ENCODE results near the gene ZBTB48.

The ZBTB48 gene

DNA sequence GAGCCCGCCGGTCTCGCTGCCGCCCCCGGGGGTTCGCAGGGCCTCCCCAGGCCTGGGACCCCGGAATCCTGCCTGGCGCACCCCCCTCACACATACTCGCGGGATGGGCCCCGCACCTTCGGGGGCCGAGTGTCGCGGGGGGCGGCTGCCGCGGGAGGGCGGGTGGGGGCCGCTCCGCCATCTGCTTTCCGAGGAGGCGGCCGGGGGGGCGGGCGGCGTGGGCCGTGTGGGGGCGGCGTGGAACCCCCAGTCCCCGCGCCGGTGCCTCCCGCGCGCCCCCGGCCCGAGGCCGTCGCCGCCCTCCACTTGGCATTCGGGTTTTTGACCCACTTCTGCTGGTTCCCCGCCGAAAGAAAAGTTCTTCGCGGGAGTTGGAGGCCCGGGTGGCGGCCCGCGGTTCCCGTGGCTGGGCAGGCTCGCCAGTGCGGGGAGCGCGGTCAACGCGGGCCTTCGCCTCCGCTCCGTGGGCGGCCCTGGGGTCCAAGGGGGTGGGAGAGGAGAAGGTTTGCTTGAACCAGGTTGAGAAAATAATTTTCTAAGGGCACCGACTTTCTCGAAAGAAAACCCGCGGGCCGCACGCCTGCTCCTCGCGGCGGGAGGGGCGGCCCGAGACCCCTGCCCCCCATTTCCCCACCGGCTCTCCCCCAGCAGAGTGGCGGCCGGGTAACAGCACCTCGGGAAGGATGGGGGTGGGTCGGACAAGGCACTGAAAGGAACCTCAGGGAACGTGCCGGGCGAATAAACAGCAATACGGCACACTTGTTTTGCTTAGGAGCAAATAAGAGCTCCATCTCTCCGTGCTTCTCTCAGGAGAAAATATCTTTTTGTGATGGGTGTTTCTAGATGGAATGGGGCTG lies 35.4 kb downstream of the ZBTB48 start:
- no peak for TF ChIP-seq ZNF274 (IDR thresholded peaks at IDR 0.05; ENCODE audit: low read depth, low read length)
- TF ChIP-seq YY1 (IDR thresholded peaks at IDR 0.05; ENCODE audit: insufficient read depth, insufficient read length): no peak
- no peak for TF ChIP-seq SUZ12 (IDR thresholded peaks at IDR 0.05; ENCODE audit: extremely low read depth, insufficient read depth, insufficient read length)
- peak overlapping the region; percentile 51 for H3K4me3 ChIP-seq (ENCODE audit: insufficient read length, low read depth)
- no peaks in the 10 kb centered on the region for H3K4me1 ChIP-seq (ENCODE audit: insufficient read depth, insufficient read length)
- H3K9me3 ChIP-seq (ENCODE audit: insufficient read depth, low read length): no peaks in the 10 kb centered on the region
- peaks cover 3% of the 10 kb centered on the region for H3K27me3 ChIP-seq (ENCODE audit: insufficient read depth, insufficient read length)
- DNase-seq (ENCODE audit: low read depth, low spot score): no peak
- H3K36me3 ChIP-seq (ENCODE audit: insufficient read depth, insufficient read length, low read length): peaks cover 37% of the 10 kb centered on the region
- H3K9ac ChIP-seq (ENCODE audit: insufficient read length, low read depth): peak overlapping the region; percentile 72

- Histone ChIP-seq H3K27me3 (ENCODE audit: insufficient read depth, insufficient read length) (no peaks in the 10 kb centered on the region), H3K36me3 (ENCODE audit: insufficient read depth, insufficient read length, low read length) (peaks cover 69% of the 10 kb centered on the region), H3K4me3 (ENCODE audit: insufficient read length, low read depth) (no peak overlapping the region)
These were observed 39.3 kb downstream of the ZBTB48 start for GRCh38 chr1:6619045-6619444.

GRCh38 chr1:6621429-6622391 lies 41.9 kb downstream of the ZBTB48 start:
- no peaks in the 10 kb centered on the region for H3K9me3 ChIP-seq (ENCODE audit: insufficient read depth, low read length)
- no peak for TF ChIP-seq YY1 (IDR thresholded peaks at IDR 0.05; ENCODE audit: insufficient read depth, insufficient read length)
- no peak overlapping the region for H3K9ac ChIP-seq (ENCODE audit: insufficient read length, low read depth)
- no peaks in the 10 kb centered on the region for H3K27me3 ChIP-seq (ENCODE audit: insufficient read depth, insufficient read length)
- peak overlapping the region; percentile 8 for H3K4me3 ChIP-seq (ENCODE audit: insufficient read length, low read depth)
- peaks cover 67% of the 10 kb centered on the region for H3K36me3 ChIP-seq (ENCODE audit: insufficient read depth, insufficient read length, low read length)
- H3K4me1 ChIP-seq (ENCODE audit: insufficient read depth, insufficient read length): no peaks in the 10 kb centered on the region
- no peak for DNase-seq (ENCODE audit: low read depth, low spot score)

More at GRCh38 chr1:6619045-6619444, 39.3 kb downstream of the ZBTB48 start:
- H3K9me3 ChIP-seq (ENCODE audit: insufficient read depth, low read length): no peaks in the 10 kb centered on the region
- no peaks in the 10 kb centered on the region for H3K4me1 ChIP-seq (ENCODE audit: insufficient read depth, insufficient read length)
- H3K9ac ChIP-seq (ENCODE audit: insufficient read length, low read depth): no peak overlapping the region
- TF ChIP-seq ZNF274 (IDR thresholded peaks at IDR 0.05; ENCODE audit: low read depth, low read length) (no peak), YY1 (IDR thresholded peaks at IDR 0.05; ENCODE audit: insufficient read depth, insufficient read length) (no peak), SUZ12 (IDR thresholded peaks at IDR 0.05; ENCODE audit: extremely low read depth, insufficient read depth, insufficient read length) (no peak)
- no peak for DNase-seq (ENCODE audit: low read depth, low spot score)

DNA sequence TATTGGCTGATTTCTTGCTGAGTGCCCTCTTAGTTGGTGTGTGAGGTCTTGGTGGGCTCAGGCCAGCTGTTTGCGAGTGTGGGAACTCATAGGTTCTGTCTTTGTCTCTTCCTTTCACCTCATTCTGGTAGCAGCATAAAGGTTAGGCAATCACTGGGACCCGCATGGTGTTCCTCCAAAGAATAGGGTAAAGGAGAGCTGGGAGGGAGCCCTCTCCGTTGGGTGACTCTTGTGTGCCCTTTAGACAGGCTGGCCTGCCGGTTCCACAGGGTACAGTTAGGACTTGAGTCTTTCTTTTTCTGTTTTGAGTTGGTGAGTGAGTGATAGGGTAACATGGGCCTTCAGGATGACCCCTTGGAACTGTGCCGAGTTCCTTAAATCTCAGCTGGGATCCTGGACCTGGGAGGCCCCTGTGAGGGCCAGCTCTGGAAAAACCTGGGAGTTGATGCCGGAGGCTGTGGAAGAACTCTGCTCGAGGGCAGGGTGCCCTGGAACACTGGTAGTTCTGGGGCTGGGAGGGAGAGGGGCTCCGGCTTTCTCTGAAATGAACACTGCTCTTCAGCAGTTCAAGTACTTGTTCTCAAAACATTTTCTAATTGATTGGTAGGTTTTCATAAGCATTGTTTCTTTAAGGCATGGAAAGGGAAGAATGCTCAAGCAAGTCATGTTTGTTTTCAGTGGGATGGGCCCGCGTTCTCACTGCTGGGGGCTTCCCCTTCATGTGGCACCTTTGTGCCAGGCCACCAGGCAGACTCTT lies 42.8 kb downstream of the ZBTB48 start:
- Histone ChIP-seq H3K27me3 (ENCODE audit: insufficient read depth, insufficient read length) (no peaks in the 10 kb centered on the region), H3K9ac (ENCODE audit: insufficient read length, low read depth) (no peak overlapping the region), H3K4me1 (ENCODE audit: insufficient read depth, insufficient read length) (no peaks in the 10 kb centered on the region), H3K9me3 (ENCODE audit: insufficient read depth, low read length) (no peaks in the 10 kb centered on the region), H3K4me3 (ENCODE audit: insufficient read length, low read depth) (no peak overlapping the region), H3K36me3 (ENCODE audit: insufficient read depth, insufficient read length, low read length) (peaks cover 66% of the 10 kb centered on the region)
- DNase-seq (ENCODE audit: low read depth, low spot score): no peak
- TF ChIP-seq SUZ12 (IDR thresholded peaks at IDR 0.05; ENCODE audit: extremely low read depth, insufficient read depth, insufficient read length) (no peak), YY1 (IDR thresholded peaks at IDR 0.05; ENCODE audit: insufficient read depth, insufficient read length) (no peak), ZNF274 (IDR thresholded peaks at IDR 0.05; ENCODE audit: low read depth, low read length) (no peak)

- Histone ChIP-seq H3K4me3 (ENCODE audit: insufficient read length, low read depth) (no peak overlapping the region), H3K27me3 (ENCODE audit: insufficient read depth, insufficient read length) (no peaks in the 10 kb centered on the region), H3K36me3 (ENCODE audit: insufficient read depth, insufficient read length, low read length) (peaks cover 66% of the 10 kb centered on the region), H3K9ac (ENCODE audit: insufficient read length, low read depth) (no peak overlapping the region), H3K4me1 (ENCODE audit: insufficient read depth, insufficient read length) (no peaks in the 10 kb centered on the region), H3K9me3 (ENCODE audit: insufficient read depth, low read length) (no peaks in the 10 kb centered on the region)
- no peak for DNase-seq (ENCODE audit: low read depth, low spot score)
- TF ChIP-seq SUZ12 (IDR thresholded peaks at IDR 0.05; ENCODE audit: extremely low read depth, insufficient read depth, insufficient read length) (no peak), ZNF274 (IDR thresholded peaks at IDR 0.05; ENCODE audit: low read depth, low read length) (no peak)
These were observed 43.6 kb downstream of the ZBTB48 start for GRCh38 chr1:6623269-6623965.

- Histone ChIP-seq H3K4me3 (ENCODE audit: insufficient read length, low read depth) (peak within 1 kb of the TSS; percentile 64), H3K27me3 (ENCODE audit: insufficient read depth, insufficient read length) (no peaks in the 10 kb centered on the region), H3K4me1 (ENCODE audit: insufficient read depth, insufficient read length) (no peaks in the 10 kb centered on the region), H3K9ac (ENCODE audit: insufficient read length, low read depth) (peak within 1 kb of the TSS; percentile 77), H3K36me3 (ENCODE audit: insufficient read depth, insufficient read length, low read length) (peaks cover 66% of the 10 kb centered on the region), H3K9me3 (ENCODE audit: insufficient read depth, low read length) (no peaks in the 10 kb centered on the region)
- peak; percentile 59 for DNase-seq (ENCODE audit: low read depth, low spot score)
- TF ChIP-seq SUZ12 (IDR thresholded peaks at IDR 0.05; ENCODE audit: extremely low read depth, insufficient read depth, insufficient read length): no peak
- TF ChIP-seq ZNF274 (IDR thresholded peaks at IDR 0.05; ENCODE audit: low read depth, low read length): no peak
- TF ChIP-seq YY1 (IDR thresholded peaks at IDR 0.05; ENCODE audit: insufficient read depth, insufficient read length): peak; percentile 73
These were observed 45.2 kb downstream of the ZBTB48 start, which contains the start of gene THAP3 for GRCh38 chr1:6624710-6625583. Gene THAP3 (plus strand): TSS chr1:6624868. CDS start chr1:6625219, 351 bp downstream.
